ENCODE results near the gene UBE2A. TPM values are rescaled to one million over a fixed set of nuclear protein-coding genes. Genes with fewer than 3 reads are reported as not detected.

Gene UBE2A
- total and polyA plus RNA-seq, 2 of the 13 experiments (the other 11 are each of a cell fraction or from before 2014, with no cell fraction given), result 17.0 to 30.5 TPM

- Histone ChIP-seq H3K4me3 (replicated peaks in 1 of 3; ENCODE audit: insufficient read depth in 1 of 3, low read depth in 2 of 3, low read length in 3 of 3) (no peak overlapping the region), H3K4me2 (ENCODE audit: low read depth, low read length) (no peak overlapping the region), H3K79me2 (ENCODE audit: insufficient read depth, low read length) (peaks cover 55% of the 10 kb centered on the region), H3K9me3 (ENCODE audit: low read length) (no peaks in the 10 kb centered on the region), H3K4me1 (ENCODE audit: insufficient read depth, low read length) (peaks cover 26% of the 10 kb centered on the region), H3K9ac (ENCODE audit: insufficient read depth, low read depth, low read length) (no peak overlapping the region), H3K27ac (ENCODE audit: extremely low read length, insufficient read depth, low read length) (no peak overlapping the region), H3K36me3 (replicated peaks in 1 of 2; ENCODE audit: control insufficient read depth in 1 of 2, insufficient read depth in 2 of 2, low read length in 2 of 2) (no peaks in the 10 kb centered on the region; a peak in 1 of 5 replicates), H4K20me1 (ENCODE audit: insufficient read depth, low read length) (0 out of 2 replicates have a peak, but pooled peaks cover 6% of the 10 kb centered on the region), H2AFZ (ENCODE audit: low read length) (no peak overlapping the region), H3K27me3 (ENCODE audit: control insufficient read depth in 1 of 2, insufficient read depth in 2 of 2, low read length in 2 of 2) (no peaks in the 10 kb centered on the region)
- POLR2A ChIA-PET, result interaction anchor here (1.2 kb wide), 1 partner anchor 29 kb away, joined by 4 read pairs; the partner anchor contains the start of gene UBE2A
- no TSS peak for BruUV-seq (replicated peaks)
- ATAC-seq (no peak), FAIRE-seq (no peak), DNase-seq (ENCODE audit: low spot score) (no peak)
- in situ Hi-C loops (cut with HindIII; ENCODE audit: extremely low pct_ligation_motif_present, low pct_unique_long_range_greater_than_20kb), result no loop called here
- CTCF ChIA-PET (ENCODE audit: low intra/inter-chr PET ratio, low total read pairs), result no interaction called here
- TF ChIP-seq NR3C1 (CRISPR knock-in tag; IDR thresholded peaks at IDR 0.05), result no peak
- no peak for TF ChIP-seq GMEB1 (CRISPR knock-in tag; IDR thresholded peaks at IDR 0.05; ENCODE audit: borderline replicate concordance)
- no peak for TF ChIP-seq ZNF33B (CRISPR knock-in tag; IDR thresholded peaks at IDR 0.05)
- TF ChIP-seq MYC (CRISPR knock-in tag; IDR thresholded peaks at IDR 0.05; ENCODE audit: borderline replicate concordance), result no peak
- no peak for TF ChIP-seq TIGD3 (CRISPR knock-in tag; IDR thresholded peaks at IDR 0.05; ENCODE audit: borderline replicate concordance)
- no peak for TF ChIP-seq MAF1 (CRISPR knock-in tag; IDR thresholded peaks at IDR 0.05; ENCODE audit: borderline replicate concordance)
- no peak for TF ChIP-seq ZNF577 (CRISPR knock-in tag; IDR thresholded peaks at IDR 0.05; ENCODE audit: borderline replicate concordance, low read depth)
- TF ChIP-seq MIER2 (CRISPR knock-in tag; IDR thresholded peaks at IDR 0.05), result no peak
- TF ChIP-seq PHB2 (IDR thresholded peaks at IDR 0.05; ENCODE audit: partially characterized antibody), result no peak
- TF ChIP-seq ATF3 (CRISPR knock-in tag; IDR thresholded peaks at IDR 0.05), result no peak
- no peak for TF ChIP-seq ARID4A (CRISPR knock-in tag; IDR thresholded peaks at IDR 0.05; ENCODE audit: borderline replicate concordance)
- TF ChIP-seq ZNF703 (CRISPR knock-in tag; IDR thresholded peaks at IDR 0.05; ENCODE audit: borderline replicate concordance), result no peak
- TF ChIP-seq PCBP1 (IDR thresholded peaks at IDR 0.05; ENCODE audit: borderline replicate concordance, low read depth, low read length), result no peak
- WGBS (ENCODE audit: low lambda C conversion rate), result 90% methylated on average over 9 of the region's 9 CpGs
- intact Hi-C loops (cut with micrococcal nuclease; ENCODE audit: unreplicated experiment), result no loop called here
These were observed 28.4 kb downstream of the UBE2A start for GRCh38 chrX:119602701-119603255.

Measured in HepG2 (cell line).